LNCAP (cell line): ENCODE measurements around the gene GGN.

Experiments used
- TF ChIP-seq, protein P1 (sequence below): fragments of 450-650 bp; IDR thresholded peaks from 2 replicates; pipeline ENCODE4 v1.5.1; 2017; ENCODE audit warnings: mild to moderate bottlenecking

The GGN gene

DNA sequence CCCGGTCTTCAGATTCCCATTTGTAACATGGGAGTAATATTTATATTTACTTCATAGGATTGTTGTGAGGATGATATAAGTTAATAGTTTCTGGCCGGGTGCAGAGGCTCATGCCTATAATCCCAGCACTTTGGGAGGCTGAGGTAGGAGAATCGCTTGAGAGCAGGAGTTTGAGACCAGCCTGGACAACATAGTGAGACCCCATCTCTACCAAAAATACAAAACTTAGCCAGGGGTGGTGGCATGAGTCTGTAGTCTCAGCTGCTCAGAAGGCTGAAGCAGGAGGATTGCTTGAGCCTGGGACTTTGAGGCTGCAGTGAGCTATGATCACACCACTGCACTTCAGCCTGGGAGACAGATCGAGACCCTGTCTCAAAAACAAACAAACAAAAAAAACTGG, 41.0 kb downstream of the GGN start:
- TF ChIP-seq, protein P1, sequence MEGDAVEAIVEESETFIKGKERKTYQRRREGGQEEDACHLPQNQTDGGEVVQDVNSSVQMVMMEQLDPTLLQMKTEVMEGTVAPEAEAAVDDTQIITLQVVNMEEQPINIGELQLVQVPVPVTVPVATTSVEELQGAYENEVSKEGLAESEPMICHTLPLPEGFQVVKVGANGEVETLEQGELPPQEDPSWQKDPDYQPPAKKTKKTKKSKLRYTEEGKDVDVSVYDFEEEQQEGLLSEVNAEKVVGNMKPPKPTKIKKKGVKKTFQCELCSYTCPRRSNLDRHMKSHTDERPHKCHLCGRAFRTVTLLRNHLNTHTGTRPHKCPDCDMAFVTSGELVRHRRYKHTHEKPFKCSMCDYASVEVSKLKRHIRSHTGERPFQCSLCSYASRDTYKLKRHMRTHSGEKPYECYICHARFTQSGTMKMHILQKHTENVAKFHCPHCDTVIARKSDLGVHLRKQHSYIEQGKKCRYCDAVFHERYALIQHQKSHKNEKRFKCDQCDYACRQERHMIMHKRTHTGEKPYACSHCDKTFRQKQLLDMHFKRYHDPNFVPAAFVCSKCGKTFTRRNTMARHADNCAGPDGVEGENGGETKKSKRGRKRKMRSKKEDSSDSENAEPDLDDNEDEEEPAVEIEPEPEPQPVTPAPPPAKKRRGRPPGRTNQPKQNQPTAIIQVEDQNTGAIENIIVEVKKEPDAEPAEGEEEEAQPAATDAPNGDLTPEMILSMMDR: no peak

DNA sequence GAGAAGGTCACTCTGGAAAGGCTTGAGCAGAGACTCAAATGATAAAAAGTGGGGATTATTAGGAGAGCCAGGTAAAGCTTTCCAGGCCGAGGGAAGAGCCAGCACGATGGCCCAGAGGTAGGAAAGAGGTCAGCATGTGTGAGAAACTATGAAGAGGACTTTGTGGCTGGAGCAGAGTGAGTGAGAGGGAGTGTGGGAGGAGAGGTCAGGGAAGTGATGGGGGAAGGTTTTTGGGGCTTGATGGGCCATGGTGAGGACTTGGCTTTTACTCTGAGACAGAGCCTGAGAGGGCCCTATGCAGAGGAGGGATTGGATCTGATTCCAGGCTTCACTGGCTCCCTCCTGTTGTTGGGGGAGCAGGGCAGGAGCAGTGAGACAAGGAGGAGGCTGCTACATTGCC, 46.9 kb downstream of the GGN start:
- TF ChIP-seq, protein P1: no peak

DNA sequence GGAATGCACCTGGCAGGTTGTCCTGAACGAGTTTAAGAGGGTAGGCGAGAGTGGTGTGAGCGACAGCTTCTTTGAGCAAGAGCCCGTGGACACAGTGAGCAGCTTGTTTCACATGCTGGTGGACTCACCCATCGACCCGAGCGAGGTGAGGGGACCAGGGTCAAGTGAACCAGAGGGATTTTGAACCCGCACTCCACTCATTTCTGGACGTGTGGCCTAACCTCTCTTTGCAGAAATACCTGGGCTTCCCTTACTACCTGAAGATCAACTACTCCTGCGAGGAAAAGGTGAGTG, 50.5 kb downstream of the GGN start:
- TF ChIP-seq, protein P1: no peak

DNA sequence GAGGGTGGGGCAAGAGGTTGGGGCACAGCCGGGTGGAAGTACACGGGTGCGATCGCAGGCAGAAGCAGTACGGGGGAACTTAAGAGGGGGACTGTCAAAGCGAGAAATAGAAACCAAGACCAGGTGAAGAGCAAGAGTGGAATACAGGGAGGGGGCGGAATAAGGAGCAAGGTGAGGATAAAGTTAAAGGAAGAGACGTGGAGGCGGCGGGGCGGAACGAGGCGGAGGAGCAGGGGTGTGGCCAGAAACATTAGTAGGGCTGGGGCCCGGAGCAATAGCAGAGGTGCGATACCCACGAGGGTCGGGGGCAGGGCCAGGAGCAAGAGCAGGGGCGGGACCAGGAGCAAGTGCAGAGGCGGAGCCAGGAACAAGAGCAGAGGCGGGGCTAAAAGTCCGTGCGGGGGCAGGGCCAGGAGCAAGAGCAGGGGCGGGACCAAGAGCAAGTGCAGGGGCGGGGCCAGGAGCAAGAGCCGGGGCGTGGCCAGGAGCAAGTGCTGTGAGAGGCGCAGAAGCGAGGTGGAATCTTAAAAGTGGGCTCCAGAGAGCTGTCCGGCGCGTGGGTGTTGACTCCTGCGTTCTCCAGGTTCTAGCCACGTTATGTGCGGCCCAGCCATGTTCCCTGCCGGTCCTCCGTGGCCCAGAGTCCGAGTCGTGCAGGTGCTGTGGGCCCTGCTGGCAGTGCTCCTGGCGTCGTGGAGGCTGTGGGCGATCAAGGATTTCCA, 51.0 kb downstream of the GGN start:
- TF ChIP-seq, protein P1: no peak

DNA sequence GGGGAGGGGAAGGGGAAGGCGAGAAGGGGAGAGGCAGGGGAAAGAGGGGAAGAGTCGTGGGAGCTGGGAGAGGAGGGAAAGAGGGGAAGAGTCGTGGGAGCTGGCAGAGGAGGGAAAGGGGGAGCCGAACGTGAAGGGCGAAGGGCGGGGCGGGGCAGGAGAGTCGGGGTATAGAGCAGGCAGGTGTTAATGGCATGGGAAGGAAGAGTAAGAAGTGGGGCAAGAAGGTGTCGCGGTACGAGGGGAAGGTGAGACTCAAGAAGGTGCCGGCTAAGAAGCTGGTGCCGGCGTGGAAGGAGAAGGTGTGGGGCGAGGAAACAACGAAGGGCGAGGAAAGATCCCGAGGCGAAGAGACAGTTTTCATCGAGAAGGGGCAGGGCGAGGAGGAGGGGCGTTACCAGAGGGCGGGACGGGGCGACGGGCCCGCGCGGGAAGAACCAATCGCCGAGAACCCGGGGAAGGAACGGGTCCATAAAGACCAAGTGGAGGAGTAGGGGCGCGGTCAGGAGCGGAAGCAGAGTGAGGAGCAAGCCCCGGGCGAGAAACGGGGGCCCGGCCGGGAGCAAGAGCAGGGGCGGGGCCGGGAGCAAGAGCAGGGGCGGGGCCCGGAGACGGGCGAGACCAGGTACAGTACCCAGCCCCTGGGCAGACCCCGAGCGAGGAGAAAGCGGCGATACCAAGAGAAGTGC, 51.7 kb downstream of the GGN start:
- TF ChIP-seq, protein P1: no peak
